Measurements from ENCODE around the gene ITPR2. TPM values are rescaled to one million over a fixed set of nuclear protein-coding genes. Genes with fewer than 3 reads are reported as not detected.

The ITPR2 gene
- total and polyA plus RNA-seq, 2 of the 8 experiments (the other 6 are each of a cell fraction or from before 2014, with no cell fraction given) = 4.1 to 48.3 TPM

- no peaks in the 10 kb centered on the region for H3K4me1 ChIP-seq (replicated peaks in 1 of 4; ENCODE audit: control insufficient read depth in 3 of 4, insufficient read depth in 4 of 4, low read length in 3 of 4)
- no peaks in the 10 kb centered on the region for H3K9me3 ChIP-seq (ENCODE audit: insufficient read depth in 2 of 2, low read depth in 1 of 2, low read length in 1 of 2)
- H3K56ac ChIP-seq (replicated peaks; ENCODE audit: insufficient read length, low read depth, low read length) = no peak overlapping the region
- H4K91ac ChIP-seq (replicated peaks; ENCODE audit: insufficient read length, low read length) = no peak overlapping the region
- no peak overlapping the region for H3K4me2 ChIP-seq (ENCODE audit: insufficient read depth in 1 of 2, low read depth in 2 of 2, low read length in 2 of 2)
- H2BK15ac ChIP-seq (ENCODE audit: low read length) = no peak overlapping the region
- H3K23me2 ChIP-seq (ENCODE audit: low read depth, low read length) = no peaks in the 10 kb centered on the region
- no peak overlapping the region for H3K4me3 ChIP-seq (ENCODE audit: extremely low read depth in 1 of 4, insufficient read depth in 2 of 4, low read depth in 3 of 4, low read length in 4 of 4)
- H3K79me2 ChIP-seq (ENCODE audit: control insufficient read depth in 1 of 2, insufficient read depth in 2 of 2, low read length in 2 of 2) = no peaks in the 10 kb centered on the region
- H3K23ac ChIP-seq (ENCODE audit: insufficient read length) = no peak overlapping the region
- DNase-seq (ENCODE audit: low read depth in 1 of 2, low spot score in 2 of 2) = no peak
- H3K27ac ChIP-seq (ENCODE audit: low read depth, low read length) = no peak overlapping the region
- no peak overlapping the region for H3K9ac ChIP-seq (replicated peaks in 1 of 4; ENCODE audit: extremely low read depth in 1 of 4, low read depth in 3 of 4, low read length in 3 of 4)
- CTCF ChIA-PET (ENCODE audit: partially characterized antibody) = interaction anchor here (1.0 kb wide), 1 partner anchor 432 kb away, joined by 3 read pairs; no protein-coding TSS in a partner anchor
- TF ChIP-seq FOSL1 (IDR thresholded peaks at IDR 0.05; ENCODE audit: insufficient read depth, low read depth, low read length) = no peak
- TF ChIP-seq PHF8 (conservative IDR thresholded peaks at IDR 0.05; ENCODE audit: low read depth, low read length) = no peak
- no peak for TF ChIP-seq RNF2 (IDR thresholded peaks at IDR 0.05; ENCODE audit: borderline replicate concordance, low read depth, low read length, missing control alignments, poor library complexity, severe bottlenecking)
- no peak for TF ChIP-seq JUN (IDR thresholded peaks at IDR 0.05; ENCODE audit: low read depth, low read length)
- no peak for TF ChIP-seq BRCA1 (IDR thresholded peaks at IDR 0.05; ENCODE audit: low read depth, low read length)
- TF ChIP-seq GABPA (IDR thresholded peaks at IDR 0.05; ENCODE audit: borderline replicate concordance, insufficient read depth, low read length) = no peak
- no peak for TF ChIP-seq GTF2F1 (IDR thresholded peaks at IDR 0.05; ENCODE audit: borderline replicate concordance, low read depth, low read length)
- no peak for TF ChIP-seq SIX5 (IDR thresholded peaks at IDR 0.05; ENCODE audit: low read depth, low read length)
- H4K5ac ChIP-seq (ENCODE audit: insufficient read length, low read depth, low read length) = no peak overlapping the region
- FAIRE-seq = no peak
- no peak overlapping the region for H2BK12ac ChIP-seq (ENCODE audit: low read depth, low read length)
- 63% methylated on average over 3 of the region's 3 CpGs; no CpG with 5 or more reads in 1 of the 2 experiments for WGBS, 2 experiments (ENCODE audit: extremely low coverage in 1 of 2, insufficient coverage in 1 of 2, insufficient read length in 1 of 2, insufficient replicate concordance in 2 of 2, low coverage in 1 of 2, low lambda C conversion rate in 2 of 2, missing lambda C conversion rate in 1 of 2)
- H3K18ac ChIP-seq (ENCODE audit: extremely low read depth, low read length) = no peak overlapping the region
- H2BK5ac ChIP-seq (ENCODE audit: low read depth, low read length) = no peak overlapping the region
- no peaks in the 10 kb centered on the region for H3K79me1 ChIP-seq (ENCODE audit: low read depth, low read length)
- POLR2A ChIA-PET (ENCODE audit: partially characterized antibody) = no interaction called here
- H4K8ac ChIP-seq (ENCODE audit: extremely low read depth, insufficient read depth, low read length) = no peak overlapping the region
- H3K4ac ChIP-seq (replicated peaks; ENCODE audit: insufficient read length, low read depth, low read length) = no peak overlapping the region
- no peak overlapping the region for H2BK20ac ChIP-seq (ENCODE audit: low read length)
- no peaks in the 10 kb centered on the region for H3K27me3 ChIP-seq (replicated peaks in 1 of 4; ENCODE audit: control insufficient read depth in 3 of 4, extremely low read depth in 1 of 4, insufficient read depth in 3 of 4, low read length in 3 of 4)
- H2BK120ac ChIP-seq (replicated peaks; ENCODE audit: low read depth, low read length) = no peak overlapping the region
- no peaks in the 10 kb centered on the region for H4K20me1 ChIP-seq (replicated peaks in 1 of 2; ENCODE audit: control insufficient read depth in 1 of 2, insufficient read depth in 2 of 2, low read length in 2 of 2)
- H2AK5ac ChIP-seq (ENCODE audit: low read depth, low read length) = no peak overlapping the region
- H2AFZ ChIP-seq (ENCODE audit: low read length) = no peak overlapping the region
- H3K14ac ChIP-seq (ENCODE audit: insufficient read length) = no peak overlapping the region
- H3K36me3 ChIP-seq (ENCODE audit: control insufficient read depth in 2 of 4, insufficient read depth in 4 of 4, low read length in 3 of 4) = no peaks in the 10 kb centered on the region
Measured at GRCh38 chr12:26431211-26431610, 401.8 kb downstream of the ITPR2 start.
